Keratinocyte (primary cell): ENCODE results near the gene DTL. TPM values are rescaled to one million over a fixed set of nuclear protein-coding genes. Genes with fewer than 3 reads are reported as not detected.

ENCODE experiments used
- DNase-seq: peaks from one replicate; pipeline ENCODE4 v3.0.0-alpha.2; 2011; ENCODE audit warnings: low read depth, missing footprints, low spot score
- FAIRE-seq: peaks from 2 replicates; lab custom pipeline; 2011; peaks lifted over from hg19 to GRCh38; lab: Jason Lieb, UNC
- H2AFZ ChIP-seq: 2 replicates; pipeline ENCODE4 v1.6.0; 2012; ENCODE audit warnings: low read length, control low read depth, inconsistent platforms; ENCODE audit not compliant: control insufficient read depth
- H3K27ac ChIP-seq: 2 replicates; pipeline ENCODE4 v1.5.1; 2011; ENCODE audit warnings: low read length; ENCODE audit not compliant: control insufficient read depth, insufficient read depth
- H3K27me3 ChIP-seq: 3 replicates; pipeline ENCODE4 v1.6.0; 2011; ENCODE audit warnings: low read length; ENCODE audit not compliant: control insufficient read depth, insufficient read depth; ENCODE audit errors: extremely low read depth
- H3K36me3 ChIP-seq, 2 experiments: 2 replicates in 1 of 2; 3 replicates in 1 of 2; pipeline ENCODE4 v1.5.1; 2011; ENCODE audit warnings: low read length in 2 of 2, mild to moderate bottlenecking in 1 of 2; ENCODE audit not compliant: control insufficient read depth in 2 of 2, insufficient read depth in 2 of 2; ENCODE audit errors: extremely low read depth in 1 of 2
- H3K4me1 ChIP-seq: 3 replicates; pipeline ENCODE4 v1.5.1; 2011; ENCODE audit warnings: low read length; ENCODE audit not compliant: control insufficient read depth, insufficient read depth; ENCODE audit errors: extremely low read depth
- H3K4me2 ChIP-seq: 3 replicates; pipeline ENCODE4 v1.6.0; 2011; ENCODE audit warnings: low read depth, low read length; ENCODE audit not compliant: control insufficient read depth, insufficient read depth; ENCODE audit errors: extremely low read depth
- H3K4me3 ChIP-seq, 3 experiments: fragments of 200-600 bp in 1 of 3; sonication (generic) in 1 of 3; 2 replicates in 2 of 3; 3 replicates in 1 of 3; pipeline ENCODE4 v1.5.1; 2011 to 2016; ENCODE audit warnings: low read length in 3 of 3, mild to moderate bottlenecking in 3 of 3, control low read depth in 2 of 3, inconsistent platforms in 1 of 3, low read depth in 1 of 3, mixed read lengths in 1 of 3, mixed run types in 1 of 3, moderate library complexity in 1 of 3; ENCODE audit not compliant: control insufficient read depth in 2 of 3, insufficient read depth in 2 of 3; ENCODE audit errors: extremely low read depth in 1 of 3
- H3K79me2 ChIP-seq: 2 replicates; pipeline ENCODE4 v1.6.0; 2012; ENCODE audit warnings: low read length; ENCODE audit not compliant: control insufficient read depth, insufficient read depth
- H3K9ac ChIP-seq: 3 replicates; pipeline ENCODE4 v1.6.0; 2011; ENCODE audit warnings: low read length; ENCODE audit not compliant: control insufficient read depth, insufficient read depth; ENCODE audit errors: extremely low read depth
- H3K9me1 ChIP-seq: 3 replicates; pipeline ENCODE4 v1.6.0; 2011; ENCODE audit warnings: low read length; ENCODE audit not compliant: control insufficient read depth, insufficient read depth; ENCODE audit errors: extremely low read depth
- H3K9me3 ChIP-seq: 2 replicates; pipeline ENCODE4 v1.5.1; 2012; ENCODE audit warnings: low read depth, low read length; ENCODE audit not compliant: control insufficient read depth
- H4K20me1 ChIP-seq: 3 replicates; pipeline ENCODE4 v1.6.0; 2011; ENCODE audit warnings: low read length; ENCODE audit not compliant: control insufficient read depth, insufficient read depth; ENCODE audit errors: extremely low read depth
- CTCF ChIP-seq, 3 experiments: IDR thresholded peaks in 1 of 3; conservative IDR thresholded peaks in 1 of 3; optimal IDR thresholded peaks in 1 of 3; 2 replicates in 2 of 3; 3 replicates in 1 of 3; pipeline versions ENCODE3 to v1.5.1; 2011; ENCODE audit warnings: low read length in 3 of 3, mild to moderate bottlenecking in 3 of 3, moderate library complexity in 2 of 3, control low read depth in 1 of 3, inconsistent platforms in 1 of 3; ENCODE audit not compliant: insufficient read depth in 2 of 3; ENCODE audit errors: extremely low read depth in 1 of 3
- EZH2 ChIP-seq: IDR thresholded peaks from one replicate; pipeline ENCODE4 v1.6.1; 2012; ENCODE audit warnings: inconsistent platforms, mild to moderate bottlenecking, low read length, moderate library complexity
- dilution Hi-C: fragments of 300-500 bp; cut with MboI; formaldehyde crosslinking; loops from one replicate; pipeline ENCODE4 v1.7.0; 2020; ENCODE audit warnings: low sequenced_read_pairs; ENCODE audit not compliant: extremely low pct_ligation_motif_present
- polyA plus RNA-seq, 5 experiments: library from polyadenylated mRNA; depleted of rRNA in 3 of 5; stranded (reverse) in 3 of 5; stranded (forward) in 1 of 5; unstranded in 1 of 5; fragments of >200 nt; gene quantifications; 1 replicate in 1 of 5; 2 replicates in 3 of 5; 3 replicates in 1 of 5; pipeline versions ENCODE4 v1.2.1 to v1.2.3, GENCODE V29; 2011 to 2012; ENCODE audit warnings: missing spikeins in 2 of 5, low read depth in 1 of 5, low replicate concordance in 1 of 5

The DTL gene
- polyA plus RNA-seq, 1 donor (not counting 4 experiments of a cell fraction or from before 2014, with no cell fraction given) = 9.3 TPM

DNA sequence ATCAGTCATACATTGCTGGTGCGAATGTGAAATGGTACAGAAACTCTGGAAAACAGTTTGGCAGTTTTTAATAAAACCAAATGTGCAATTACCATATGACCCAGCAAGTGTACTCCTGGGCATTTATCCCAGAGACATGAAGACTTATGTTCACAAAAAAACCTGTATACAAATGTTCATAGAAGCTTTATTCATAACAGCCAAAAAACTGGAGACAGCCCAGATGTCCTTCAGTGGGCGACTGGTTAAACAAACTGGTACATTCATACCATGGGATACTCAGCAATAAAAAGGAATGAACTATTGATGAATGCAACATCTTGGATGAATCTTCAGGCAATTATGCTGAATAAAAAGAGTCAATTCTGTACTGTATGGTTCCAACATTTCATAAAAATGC lies 97.8 kb downstream of the DTL start:
- H3K4me3 ChIP-seq = no peak overlapping the region
- no peak overlapping the region for H3K9ac ChIP-seq
- H3K79me2 ChIP-seq = no peaks in the 10 kb centered on the region
- no peak overlapping the region for H2AFZ ChIP-seq
- no peak for TF ChIP-seq CTCF (optimal IDR thresholded peaks at IDR 0.05 in 1 of 3, IDR thresholded peaks at IDR 0.05 in 1 of 3, conservative IDR thresholded peaks at IDR 0.05 in 1 of 3; ENCODE audit: extremely low read depth in 1 of 3, insufficient read depth in 2 of 3, low read length in 3 of 3)
- no peak for TF ChIP-seq EZH2
- H3K9me1 ChIP-seq = no peaks in the 10 kb centered on the region
- H3K27ac ChIP-seq = no peak overlapping the region
- H3K9me3 ChIP-seq = no peaks in the 10 kb centered on the region
- H4K20me1 ChIP-seq = no peaks in the 10 kb centered on the region
- FAIRE-seq = no peak
- dilution Hi-C loops = no loop called here
- H3K36me3 ChIP-seq = no peaks in the 10 kb centered on the region
- no peaks in the 10 kb centered on the region for H3K27me3 ChIP-seq
- no peak for DNase-seq
- H3K4me2 ChIP-seq = no peak overlapping the region
- H3K4me1 ChIP-seq = no peaks in the 10 kb centered on the region

DNA sequence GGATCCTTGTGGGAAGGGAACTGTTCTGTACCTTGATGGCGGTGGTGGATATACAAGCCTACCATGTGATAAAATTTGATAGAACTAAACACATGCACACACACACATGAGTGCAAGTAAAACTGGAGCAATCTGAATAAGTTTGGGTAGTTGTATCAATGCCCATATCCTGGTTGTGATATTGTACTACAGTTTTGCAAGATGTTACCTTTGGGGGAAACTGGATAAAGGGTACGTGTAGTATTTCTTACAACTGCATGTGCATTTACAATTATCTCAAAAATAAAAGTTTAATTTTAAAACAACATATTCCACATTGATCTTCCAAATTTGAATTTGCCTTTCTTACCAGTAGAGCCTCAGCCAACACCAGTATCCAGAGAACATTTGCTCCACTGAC lies 99.6 kb downstream of the DTL start:
- no peak overlapping the region for H3K27ac ChIP-seq
- no peak overlapping the region for H2AFZ ChIP-seq
- no peak overlapping the region for H3K4me2 ChIP-seq
- FAIRE-seq = no peak
- DNase-seq = no peak
- no peaks in the 10 kb centered on the region for H4K20me1 ChIP-seq
- no peak overlapping the region for H3K4me3 ChIP-seq
- H3K79me2 ChIP-seq = no peaks in the 10 kb centered on the region
- H3K9ac ChIP-seq = no peak overlapping the region
- H3K9me3 ChIP-seq = no peaks in the 10 kb centered on the region
- dilution Hi-C loops = no loop called here
- TF ChIP-seq CTCF (optimal IDR thresholded peaks at IDR 0.05 in 1 of 3, IDR thresholded peaks at IDR 0.05 in 1 of 3, conservative IDR thresholded peaks at IDR 0.05 in 1 of 3; ENCODE audit: extremely low read depth in 1 of 3, insufficient read depth in 2 of 3, low read length in 3 of 3) (no peak), EZH2 (no peak)
- no peaks in the 10 kb centered on the region for H3K4me1 ChIP-seq
- H3K27me3 ChIP-seq = no peaks in the 10 kb centered on the region
- no peaks in the 10 kb centered on the region for H3K9me1 ChIP-seq
- H3K36me3 ChIP-seq = no peaks in the 10 kb centered on the region
